Measurements from ENCODE around the gene IFNAR1.

GRCh38 chr21:33283203-33283602 lies 41.6 kb upstream of the IFNAR1 start:
- TF ChIP-seq CTCF (IDR thresholded peaks at IDR 0.05; ENCODE audit: low read depth, low read length) (no peak), POLR2A (IDR thresholded peaks at IDR 0.05; ENCODE audit: extremely low read depth, insufficient read length) (no peak), MAX (IDR thresholded peaks at IDR 0.05; ENCODE audit: low read depth, low read length) (no peak), MYC (IDR thresholded peaks at IDR 0.05; ENCODE audit: low read depth, low read length) (no peak)

All from NB4 (cell line).